ENCODE results near the gene SLC9A9. TPM values are rescaled to one million over a fixed set of nuclear protein-coding genes. Genes with fewer than 3 reads are reported as not detected.

The SLC9A9 gene
- polyA plus RNA-seq, 1 experiment, result 13.4 TPM

DNA sequence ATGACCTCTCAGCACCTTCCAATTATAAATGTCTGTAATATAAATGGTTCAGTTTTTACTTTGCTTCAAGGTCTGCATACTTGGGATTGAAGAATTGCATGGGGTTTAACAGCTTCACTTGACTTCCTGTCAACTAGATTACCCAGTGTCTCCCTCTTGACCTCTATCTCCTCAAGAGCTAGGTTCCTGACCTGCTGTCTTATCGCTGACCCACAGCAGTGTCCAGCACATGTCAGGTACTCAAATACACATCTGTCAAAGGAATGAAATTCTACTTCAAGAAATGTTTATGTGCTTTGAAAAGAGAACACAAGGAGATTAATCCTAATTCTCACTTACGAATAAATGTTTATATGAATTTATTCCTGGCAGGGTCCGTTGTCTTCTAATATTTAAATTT is 284.5 kb downstream of the SLC9A9 start:
- no peak for DNase-seq (ENCODE audit: low read depth, low spot score)
- Histone ChIP-seq H3K4me3 (ENCODE audit: low read depth, low read length) (no peak overlapping the region), H3K27ac (ENCODE audit: low read depth, low read length) (no peak overlapping the region), H3K9me3 (ENCODE audit: control insufficient read depth, insufficient read depth, low read length) (no peaks in the 10 kb centered on the region), H3K27me3 (ENCODE audit: control insufficient read depth, insufficient read depth, low read length) (no peaks in the 10 kb centered on the region)
- ChIA-PET POLR2A (no interaction called here), CTCF (no interaction called here)
- TF ChIP-seq, protein P1, sequence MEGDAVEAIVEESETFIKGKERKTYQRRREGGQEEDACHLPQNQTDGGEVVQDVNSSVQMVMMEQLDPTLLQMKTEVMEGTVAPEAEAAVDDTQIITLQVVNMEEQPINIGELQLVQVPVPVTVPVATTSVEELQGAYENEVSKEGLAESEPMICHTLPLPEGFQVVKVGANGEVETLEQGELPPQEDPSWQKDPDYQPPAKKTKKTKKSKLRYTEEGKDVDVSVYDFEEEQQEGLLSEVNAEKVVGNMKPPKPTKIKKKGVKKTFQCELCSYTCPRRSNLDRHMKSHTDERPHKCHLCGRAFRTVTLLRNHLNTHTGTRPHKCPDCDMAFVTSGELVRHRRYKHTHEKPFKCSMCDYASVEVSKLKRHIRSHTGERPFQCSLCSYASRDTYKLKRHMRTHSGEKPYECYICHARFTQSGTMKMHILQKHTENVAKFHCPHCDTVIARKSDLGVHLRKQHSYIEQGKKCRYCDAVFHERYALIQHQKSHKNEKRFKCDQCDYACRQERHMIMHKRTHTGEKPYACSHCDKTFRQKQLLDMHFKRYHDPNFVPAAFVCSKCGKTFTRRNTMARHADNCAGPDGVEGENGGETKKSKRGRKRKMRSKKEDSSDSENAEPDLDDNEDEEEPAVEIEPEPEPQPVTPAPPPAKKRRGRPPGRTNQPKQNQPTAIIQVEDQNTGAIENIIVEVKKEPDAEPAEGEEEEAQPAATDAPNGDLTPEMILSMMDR (IDR thresholded peaks at IDR 0.05; ENCODE audit: low read depth, low read length), result no peak

DNA sequence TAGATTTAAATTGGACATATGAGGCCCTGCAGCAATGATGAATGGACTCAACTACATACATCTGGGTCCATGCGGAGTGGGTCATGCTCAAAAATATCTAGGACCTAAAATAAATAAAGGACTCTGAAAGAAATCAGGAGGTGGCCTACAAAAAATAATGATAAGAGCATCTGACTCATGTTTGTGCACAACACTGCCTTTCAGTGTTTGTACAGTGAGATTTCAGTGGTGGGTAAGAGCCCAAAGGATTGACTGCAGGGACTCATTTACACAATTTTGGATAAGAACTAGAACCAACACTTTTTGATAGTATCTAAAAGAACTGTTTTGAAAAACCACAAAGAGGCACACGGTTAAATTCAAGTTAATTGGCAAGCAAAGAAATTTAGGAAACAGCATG is 285.5 kb downstream of the SLC9A9 start:
- Histone ChIP-seq H3K27me3 (ENCODE audit: control insufficient read depth, insufficient read depth, low read length) (no peaks in the 10 kb centered on the region), H3K27ac (ENCODE audit: low read depth, low read length) (no peak overlapping the region), H3K9me3 (ENCODE audit: control insufficient read depth, insufficient read depth, low read length) (peaks cover 5% of the 10 kb centered on the region; the same call in 1 of the 2 replicates), H3K4me3 (ENCODE audit: low read depth, low read length) (no peak overlapping the region)
- ChIA-PET CTCF (no interaction called here), POLR2A (no interaction called here)
- TF ChIP-seq, protein P1 (IDR thresholded peaks at IDR 0.05; ENCODE audit: low read depth, low read length), result no peak
- DNase-seq (ENCODE audit: low read depth, low spot score), result no peak

DNA sequence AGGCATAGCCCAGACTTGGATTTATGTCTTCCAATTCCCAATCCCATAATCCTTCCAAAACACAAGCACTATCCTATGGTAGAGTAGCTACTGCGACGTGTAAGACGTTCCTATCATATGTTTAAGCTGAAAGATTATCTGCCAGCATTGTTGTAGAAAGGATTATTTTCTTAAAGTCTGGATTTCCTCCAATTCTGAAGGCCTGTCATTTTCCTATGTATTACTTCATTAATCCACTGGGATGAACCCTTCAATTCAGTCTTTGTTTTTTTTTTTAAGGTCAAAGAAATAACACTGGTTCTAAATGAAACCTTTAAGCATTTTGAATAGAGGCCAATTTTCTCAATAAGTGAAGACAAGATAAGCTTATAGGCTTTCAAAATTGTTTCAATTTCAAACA is 289.0 kb downstream of the SLC9A9 start:
- ChIA-PET POLR2A (no interaction called here), CTCF (no interaction called here)
- no peak overlapping the region for H3K4me3 ChIP-seq (ENCODE audit: low read depth, low read length)
- DNase-seq (ENCODE audit: low read depth, low spot score), result no peak
- H3K27ac ChIP-seq (ENCODE audit: low read depth, low read length), result no peak overlapping the region
- no peaks in the 10 kb centered on the region for H3K27me3 ChIP-seq (ENCODE audit: control insufficient read depth, insufficient read depth, low read length)
- TF ChIP-seq, protein P1 (IDR thresholded peaks at IDR 0.05; ENCODE audit: low read depth, low read length), result no peak
- H3K9me3 ChIP-seq (ENCODE audit: control insufficient read depth, insufficient read depth, low read length), result peaks cover 6% of the 10 kb centered on the region; the same call in 1 of the 2 replicates

- ChIA-PET CTCF (no interaction called here), POLR2A (no interaction called here)
- Histone ChIP-seq H3K27me3 (ENCODE audit: control insufficient read depth, insufficient read depth, low read length) (no peaks in the 10 kb centered on the region), H3K9me3 (ENCODE audit: control insufficient read depth, insufficient read depth, low read length) (peaks cover 1% of the 10 kb centered on the region; the same call in 1 of the 2 replicates), H3K4me3 (ENCODE audit: low read depth, low read length) (no peak overlapping the region), H3K27ac (ENCODE audit: low read depth, low read length) (no peak overlapping the region)
- TF ChIP-seq, protein P1 (IDR thresholded peaks at IDR 0.05; ENCODE audit: low read depth, low read length), result no peak
- DNase-seq (ENCODE audit: low read depth, low spot score), result no peak
Measured at GRCh38 chr3:143552851-143553250, 295.4 kb downstream of the SLC9A9 start.

DNA sequence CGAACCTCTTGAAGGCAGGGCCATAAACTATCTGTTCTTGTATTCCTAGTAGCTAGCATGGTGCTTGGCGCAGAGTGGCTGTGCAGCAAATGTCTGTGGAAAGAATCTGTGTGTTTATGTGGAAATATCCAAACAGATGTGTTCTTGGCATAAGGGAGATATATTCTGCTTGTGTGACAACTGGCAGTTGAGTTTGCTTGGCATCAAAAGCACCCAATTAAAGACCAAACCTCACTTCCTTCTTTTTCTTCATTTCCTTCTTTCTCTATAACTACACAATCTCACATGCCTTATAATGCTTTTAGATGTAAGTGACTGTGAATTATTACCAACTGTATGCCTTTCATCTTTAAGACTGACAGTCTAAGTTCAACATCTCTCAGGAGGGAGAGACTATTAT is 296.5 kb downstream of the SLC9A9 start:
- H3K27me3 ChIP-seq (ENCODE audit: control insufficient read depth, insufficient read depth, low read length), result no peaks in the 10 kb centered on the region
- H3K4me3 ChIP-seq (ENCODE audit: low read depth, low read length), result no peak overlapping the region
- TF ChIP-seq, protein P1 (IDR thresholded peaks at IDR 0.05; ENCODE audit: low read depth, low read length), result no peak
- no peak for DNase-seq (ENCODE audit: low read depth, low spot score)
- ChIA-PET CTCF (no interaction called here), POLR2A (no interaction called here)
- H3K9me3 ChIP-seq (ENCODE audit: control insufficient read depth, insufficient read depth, low read length), result no peaks in the 10 kb centered on the region
- no peak overlapping the region for H3K27ac ChIP-seq (ENCODE audit: low read depth, low read length)

All from AG04450 (cell line).